ENCODE results near the gene ANKLE1. TPM values are rescaled to one million over a fixed set of nuclear protein-coding genes. Genes with fewer than 3 reads are reported as not detected.
A peak's percentile ranks its signal among the peaks of the same experiment; 100 is the strongest.

The ANKLE1 gene, protein sequence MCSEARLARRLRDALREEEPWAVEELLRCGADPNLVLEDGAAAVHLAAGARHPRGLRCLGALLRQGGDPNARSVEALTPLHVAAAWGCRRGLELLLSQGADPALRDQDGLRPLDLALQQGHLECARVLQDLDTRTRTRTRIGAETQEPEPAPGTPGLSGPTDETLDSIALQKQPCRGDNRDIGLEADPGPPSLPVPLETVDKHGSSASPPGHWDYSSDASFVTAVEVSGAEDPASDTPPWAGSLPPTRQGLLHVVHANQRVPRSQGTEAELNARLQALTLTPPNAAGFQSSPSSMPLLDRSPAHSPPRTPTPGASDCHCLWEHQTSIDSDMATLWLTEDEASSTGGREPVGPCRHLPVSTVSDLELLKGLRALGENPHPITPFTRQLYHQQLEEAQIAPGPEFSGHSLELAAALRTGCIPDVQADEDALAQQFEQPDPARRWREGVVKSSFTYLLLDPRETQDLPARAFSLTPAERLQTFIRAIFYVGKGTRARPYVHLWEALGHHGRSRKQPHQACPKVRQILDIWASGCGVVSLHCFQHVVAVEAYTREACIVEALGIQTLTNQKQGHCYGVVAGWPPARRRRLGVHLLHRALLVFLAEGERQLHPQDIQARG
- under 1 TPM; 0.11 to 0.53 (median 0.21) TPM for total RNA-seq
- polyA plus RNA-seq = 0.18 TPM
- long read RNA-seq, donor 1 = 0 reads
- long read RNA-seq, donor 2 = 0 reads
- long read RNA-seq, donor 3 = 0 reads
- long read RNA-seq, donor 4, partial matches to known transcripts = 1 of 1 reads
- long read RNA-seq, donor 4, other reads (novel, unspliced or antisense) = 0 of 1 reads

DNA sequence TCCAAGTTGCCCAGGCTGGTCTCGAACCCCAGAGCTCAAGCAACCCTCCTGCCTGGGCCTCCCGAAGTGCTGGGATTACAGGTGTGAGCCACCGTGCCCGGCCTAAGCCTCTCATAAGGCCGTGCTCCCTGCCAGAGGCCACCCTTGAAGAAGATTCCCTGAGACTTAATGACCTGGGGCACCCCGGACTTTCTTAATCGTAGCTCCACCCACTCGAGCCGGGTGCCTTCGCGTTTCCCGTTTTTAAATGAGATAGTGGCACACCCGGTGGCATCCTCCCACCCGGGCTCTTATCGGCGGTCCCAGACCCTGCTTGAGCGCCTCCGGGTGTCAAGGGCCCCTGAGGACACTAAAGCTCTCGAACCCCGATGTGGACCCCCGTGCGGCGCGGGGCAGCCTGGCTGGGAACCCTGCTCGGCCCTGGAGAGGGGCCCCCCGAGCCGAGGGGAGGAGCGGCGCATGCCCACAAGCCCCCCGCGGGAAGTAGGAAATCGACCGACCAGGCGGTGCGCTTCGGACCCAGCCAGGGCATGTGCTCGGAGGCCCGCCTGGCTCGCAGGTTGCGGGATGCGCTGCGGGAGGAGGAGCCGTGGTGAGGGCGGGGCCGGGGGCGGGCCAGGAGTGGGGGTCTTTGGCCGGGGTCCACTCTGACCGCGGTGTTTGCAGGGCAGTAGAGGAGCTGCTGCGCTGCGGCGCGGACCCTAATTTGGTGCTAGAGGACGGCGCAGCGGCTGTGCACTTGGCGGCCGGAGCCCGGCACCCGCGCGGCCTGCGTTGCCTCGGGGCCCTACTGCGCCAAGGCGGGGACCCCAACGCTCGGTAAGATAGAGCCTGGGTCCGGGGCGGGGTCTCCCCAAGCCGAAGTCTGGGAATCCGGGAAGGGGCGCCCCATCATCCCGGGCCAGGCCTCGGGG, at the start of gene ANKLE1:
Gene ANKLE1 (plus strand): TSS at position 511 of the 914 bp plus-strand sequence. CDS start 20 bp downstream, at position 531.
- Histone ChIP-seq H3K27ac (ENCODE audit: low read length) (no peak within 1 kb of the TSS), H3K4me3 (ENCODE audit: low read length) (peak within 1 kb of the TSS; percentile 34), H3K27me3 (ENCODE audit: control insufficient read depth, insufficient read depth) (no peaks in the 10 kb centered on the region), H3K4me1 (ENCODE audit: control insufficient read depth, insufficient read depth, low read length) (no peaks in the 10 kb centered on the region), H3K9me3 (ENCODE audit: control insufficient read depth, low read length) (no peaks in the 10 kb centered on the region)
- intact Hi-C loops (cut with DNase I) = loop anchor here (2.0 to 10.0 kb wide), 4 partner anchors 67 to 215 kb away; partner anchors contain the start of gene USE1 (in 1 of the 4)
- 6% methylated on average over 75 of the region's 75 CpGs for WGBS
- ATAC-seq (peak; percentile 28 to 49), DNase-seq (peak in 2 of 3 donors; percentile 62 to 81)

DNA sequence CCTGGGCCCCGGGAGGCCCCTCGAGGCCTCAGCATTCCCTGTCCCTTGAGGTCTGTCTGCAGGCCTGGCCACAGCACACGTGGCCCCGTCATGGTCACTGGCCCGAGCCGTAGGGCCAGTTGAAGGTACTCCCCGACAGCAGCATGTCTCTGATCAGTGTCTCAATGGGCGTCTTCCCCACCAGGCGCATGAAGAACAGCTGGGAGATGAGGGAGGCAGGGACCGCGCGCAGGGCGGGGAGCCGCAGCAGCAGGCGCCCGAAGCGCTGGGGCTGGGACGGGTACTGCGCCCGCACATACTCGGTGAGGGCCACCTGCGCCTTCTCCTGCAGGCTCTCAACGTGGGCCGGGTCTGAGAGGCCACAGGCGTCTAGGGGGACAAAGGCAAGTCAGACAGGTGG, 49.4 kb upstream of the ANKLE1 start:
- no peaks in the 10 kb centered on the region for H3K9me3 ChIP-seq (ENCODE audit: control insufficient read depth, low read length)
- DNase-seq (peak in 1 of 3 donors; percentile 57), ATAC-seq (no peak)
- H3K27ac ChIP-seq (ENCODE audit: low read length) = no peak overlapping the region
- intact Hi-C loops (cut with DNase I) = no loop called here
- H3K27me3 ChIP-seq (ENCODE audit: control insufficient read depth, insufficient read depth) = no peaks in the 10 kb centered on the region
- 86% methylated on average over 25 of the region's 25 CpGs for WGBS
- H3K4me1 ChIP-seq (ENCODE audit: control insufficient read depth, insufficient read depth, low read length) = peaks cover 1% of the 10 kb centered on the region
- no peak overlapping the region for H3K4me3 ChIP-seq (ENCODE audit: low read length)

DNA sequence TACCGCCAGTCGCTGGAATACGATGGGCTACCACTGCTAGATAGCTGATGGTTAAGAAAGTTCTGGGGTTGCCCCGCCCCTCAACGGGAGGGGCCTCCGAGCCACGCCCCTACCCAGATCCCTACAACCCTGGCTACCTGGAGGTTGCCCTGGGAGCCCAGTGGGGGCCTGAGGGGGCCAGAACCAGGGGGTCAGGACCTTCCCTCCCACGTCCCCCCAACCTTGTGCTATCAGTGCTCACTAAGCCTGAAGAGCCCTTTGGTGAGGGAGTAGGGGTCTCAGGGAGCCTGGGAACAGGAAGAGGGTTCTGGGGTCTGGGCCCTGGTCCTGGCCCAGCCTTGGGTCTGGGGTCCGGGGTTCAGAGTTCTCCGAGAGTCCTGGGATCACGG, 46.8 kb upstream of the ANKLE1 start:
- Histone ChIP-seq H3K9me3 (ENCODE audit: control insufficient read depth, low read length) (no peaks in the 10 kb centered on the region), H3K4me3 (ENCODE audit: low read length) (peak overlapping the region; percentile 57), H3K27me3 (ENCODE audit: control insufficient read depth, insufficient read depth) (no peaks in the 10 kb centered on the region), H3K4me1 (ENCODE audit: control insufficient read depth, insufficient read depth, low read length) (peaks cover 1% of the 10 kb centered on the region), H3K27ac (ENCODE audit: low read length) (no peak overlapping the region)
- WGBS = 29% methylated on average over 11 of the region's 11 CpGs
- peak; percentile 63 to 86 (median 84) for DNase-seq
- intact Hi-C loops (cut with DNase I) = no loop called here
- peak; percentile 73 to 79 for ATAC-seq

DNA sequence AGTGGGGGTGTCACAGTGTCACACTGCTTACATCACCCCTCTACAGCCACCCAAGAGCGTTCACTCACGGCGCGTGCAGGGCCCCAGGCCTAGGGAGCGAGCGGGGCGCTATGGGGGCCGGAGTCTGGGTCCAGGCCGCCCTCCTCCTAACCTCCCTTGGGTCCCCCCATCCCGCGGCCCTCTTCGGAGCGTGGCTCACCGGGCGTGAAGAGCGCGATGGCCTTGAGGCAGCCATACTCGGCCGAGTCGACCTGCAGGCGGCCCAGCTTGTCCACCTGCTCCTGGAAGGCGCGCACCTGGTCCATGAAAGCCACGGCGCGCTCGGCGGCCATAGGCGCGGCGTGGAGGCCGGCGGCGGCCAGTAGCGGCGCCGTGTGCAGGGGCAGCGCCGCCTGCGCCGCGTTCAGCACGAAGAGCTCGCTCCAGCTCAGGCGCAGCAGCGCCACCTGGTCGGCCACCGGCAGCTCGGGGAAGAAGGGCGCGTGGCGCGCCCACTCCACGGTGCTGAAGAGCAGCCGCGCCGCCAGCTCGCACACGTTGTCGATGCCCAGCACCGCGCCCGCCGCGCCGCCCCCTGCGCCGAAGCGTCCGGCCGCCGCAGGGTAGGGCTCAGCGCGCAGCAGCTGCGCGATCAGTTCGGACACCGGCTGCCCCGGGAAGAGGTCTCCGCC, 46.3 kb upstream of the ANKLE1 start:
- peaks cover 1% of the 10 kb centered on the region for H3K4me1 ChIP-seq (ENCODE audit: control insufficient read depth, insufficient read depth, low read length)
- DNase-seq = peak; percentile 80 to 92 (median 90)
- peak overlapping the region; percentile 57 for H3K4me3 ChIP-seq (ENCODE audit: low read length)
- ATAC-seq = peak; percentile 87 to 88
- peak overlapping the region; percentile 27 for H3K27ac ChIP-seq (ENCODE audit: low read length)
- intact Hi-C loops (cut with DNase I) = no loop called here
- 3% methylated on average over 80 of the region's 80 CpGs for WGBS
- H3K27me3 ChIP-seq (ENCODE audit: control insufficient read depth, insufficient read depth) = no peaks in the 10 kb centered on the region
- no peaks in the 10 kb centered on the region for H3K9me3 ChIP-seq (ENCODE audit: control insufficient read depth, low read length)

DNA sequence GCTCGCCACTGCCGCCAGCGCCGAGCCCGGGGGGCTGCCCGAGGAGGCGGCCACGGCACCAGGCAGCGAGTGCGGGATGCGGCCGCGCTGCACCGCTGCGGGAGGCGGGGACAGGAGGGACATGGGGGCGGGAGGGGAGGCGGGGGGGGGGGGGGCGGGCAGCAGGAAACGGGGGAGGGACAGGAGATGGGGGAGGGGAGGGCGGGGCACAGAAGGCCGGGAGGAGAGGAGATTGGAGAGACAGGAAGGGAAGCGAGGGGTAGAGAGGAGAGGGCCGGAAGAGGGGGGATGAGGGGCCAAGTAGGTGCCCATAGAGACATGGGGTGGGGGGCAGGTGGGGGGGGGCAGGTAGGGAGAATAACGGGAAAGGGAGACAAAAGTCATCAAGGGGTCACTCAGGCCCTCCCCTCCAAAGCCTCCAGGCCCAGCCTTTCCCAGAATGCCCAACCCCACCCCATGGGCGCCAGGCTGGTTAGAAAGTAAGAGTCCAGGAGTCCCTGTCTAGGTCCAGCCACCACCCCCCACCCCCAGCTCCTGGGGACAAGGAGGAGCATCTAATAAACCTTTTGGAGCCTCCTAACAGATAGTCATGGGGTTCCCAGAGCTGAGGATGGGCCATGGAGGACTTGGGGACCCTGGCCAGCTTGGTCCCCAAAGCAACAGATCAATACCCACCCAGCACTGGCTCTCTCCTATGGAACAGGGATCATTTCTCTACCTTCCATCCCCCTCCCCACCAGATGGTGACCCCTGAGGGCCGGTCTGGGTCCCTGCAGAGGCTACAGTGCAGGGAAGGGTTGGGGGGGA, 45.5 kb upstream of the ANKLE1 start:
- ATAC-seq = peak; percentile 17 to 32

DNA sequence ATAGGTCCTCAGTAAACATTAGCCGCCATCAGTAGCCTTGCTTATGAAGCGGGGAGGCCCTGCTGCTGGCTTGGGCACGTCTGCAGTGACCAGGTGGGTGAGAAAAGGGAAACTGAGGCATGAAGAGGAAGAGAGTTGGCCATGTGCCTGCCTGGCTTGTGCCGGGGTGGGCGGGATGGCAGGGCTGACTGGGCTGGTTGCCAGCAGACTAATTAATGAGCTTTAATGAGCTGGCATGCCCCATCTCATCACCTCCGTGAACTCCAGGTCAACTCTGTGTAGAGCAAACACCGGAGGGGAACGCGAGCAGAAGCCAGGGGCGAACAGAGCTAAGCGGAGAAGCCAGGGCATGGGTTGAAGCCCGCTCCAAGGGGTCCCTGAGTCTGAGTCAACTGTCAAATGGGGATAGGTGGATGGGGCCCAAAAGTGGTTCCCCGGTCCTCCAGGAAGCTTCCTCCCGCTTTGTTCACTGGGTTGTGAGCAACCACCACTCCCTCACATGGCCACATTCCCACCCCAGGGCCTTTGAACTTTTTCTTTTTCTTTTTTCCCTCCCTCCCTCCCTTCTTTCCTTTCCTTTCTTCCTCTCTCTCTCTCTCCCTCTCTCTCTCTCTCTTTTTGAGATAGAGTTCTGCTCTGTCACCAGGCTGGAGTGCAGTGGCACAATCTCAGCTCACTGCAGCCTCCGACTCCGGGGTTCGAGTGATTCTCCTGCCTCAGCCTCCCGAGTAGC, 44.7 kb upstream of the ANKLE1 start:
- ATAC-seq (no peak), DNase-seq (peak in 1 of 3 donors; percentile 62)
- H3K4me1 ChIP-seq (ENCODE audit: control insufficient read depth, insufficient read depth, low read length) = peaks cover 1% of the 10 kb centered on the region
- H3K27ac ChIP-seq (ENCODE audit: low read length) = no peak overlapping the region
- 87% methylated on average over 18 of the region's 18 CpGs for WGBS
- H3K9me3 ChIP-seq (ENCODE audit: control insufficient read depth, low read length) = no peaks in the 10 kb centered on the region
- intact Hi-C loops (cut with DNase I) = no loop called here
- no peak overlapping the region for H3K4me3 ChIP-seq (ENCODE audit: low read length)
- no peaks in the 10 kb centered on the region for H3K27me3 ChIP-seq (ENCODE audit: control insufficient read depth, insufficient read depth)

More for the DNA sequence above, 45.5 kb upstream of the ANKLE1 start:
- 7% methylated on average over 24 of the region's 27 CpGs for WGBS
- H3K4me3 ChIP-seq (ENCODE audit: low read length) = peak overlapping the region; percentile 57
- H3K27ac ChIP-seq (ENCODE audit: low read length) = no peak overlapping the region
- no peaks in the 10 kb centered on the region for H3K9me3 ChIP-seq (ENCODE audit: control insufficient read depth, low read length)
- peaks cover 1% of the 10 kb centered on the region for H3K4me1 ChIP-seq (ENCODE audit: control insufficient read depth, insufficient read depth, low read length)
- DNase-seq = peak in 2 of 3 donors; percentile 69 to 79
- intact Hi-C loops (cut with DNase I) = no loop called here
- no peaks in the 10 kb centered on the region for H3K27me3 ChIP-seq (ENCODE audit: control insufficient read depth, insufficient read depth)

DNA sequence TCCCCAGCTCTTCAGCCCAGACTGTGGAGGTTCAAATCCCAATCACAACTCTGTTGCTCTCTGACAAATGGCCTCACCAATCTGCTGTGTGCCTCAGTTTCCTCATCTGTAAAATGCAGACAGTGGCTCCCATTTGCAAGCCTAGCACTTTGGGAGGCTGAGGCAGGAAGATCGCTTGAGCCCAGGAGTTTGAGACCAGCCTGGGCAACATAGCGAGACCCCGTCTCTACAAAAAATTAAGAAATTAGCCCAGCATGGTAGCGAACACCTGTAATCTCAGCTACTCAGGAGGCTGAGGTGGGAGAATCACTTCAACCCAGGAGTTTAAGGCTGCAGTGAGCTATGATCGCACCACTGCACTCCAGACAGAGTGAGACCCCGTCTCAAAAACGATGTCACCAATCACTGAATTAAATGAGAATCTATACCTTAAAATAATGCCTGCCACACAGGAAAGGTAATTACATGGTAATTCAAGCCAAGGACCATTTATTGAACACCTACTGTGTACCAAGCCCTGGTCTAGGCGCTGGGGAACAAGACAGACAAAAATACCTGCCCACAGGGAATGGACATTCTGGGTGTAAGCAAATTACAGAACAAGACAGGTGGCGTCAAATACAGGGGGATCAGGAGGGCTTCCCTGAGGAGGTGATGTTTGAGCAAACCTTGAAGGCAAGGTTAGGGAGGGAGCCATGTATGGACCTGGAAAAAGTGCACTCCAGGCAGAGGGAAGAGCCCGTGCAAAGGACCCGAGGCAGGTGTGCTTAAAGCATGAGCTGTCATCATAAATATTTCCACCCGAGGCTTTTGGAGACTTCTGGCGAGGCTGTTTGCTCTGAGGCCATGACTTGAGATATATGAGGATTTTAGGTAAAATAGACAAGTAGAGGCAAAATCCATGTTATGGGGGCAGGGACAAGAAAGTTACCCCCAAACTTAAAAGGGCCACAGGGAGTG, 43.7 kb upstream of the ANKLE1 start:
- 90% methylated on average over 13 of the region's 13 CpGs for WGBS
- H3K4me1 ChIP-seq (ENCODE audit: control insufficient read depth, insufficient read depth, low read length) = peaks cover 1% of the 10 kb centered on the region
- H3K9me3 ChIP-seq (ENCODE audit: control insufficient read depth, low read length) = no peaks in the 10 kb centered on the region
- H3K27me3 ChIP-seq (ENCODE audit: control insufficient read depth, insufficient read depth) = no peaks in the 10 kb centered on the region
- ATAC-seq = no peak
- no peak for DNase-seq
- intact Hi-C loops (cut with DNase I) = no loop called here
- no peak overlapping the region for H3K27ac ChIP-seq (ENCODE audit: low read length)
- H3K4me3 ChIP-seq (ENCODE audit: low read length) = no peak overlapping the region

DNA sequence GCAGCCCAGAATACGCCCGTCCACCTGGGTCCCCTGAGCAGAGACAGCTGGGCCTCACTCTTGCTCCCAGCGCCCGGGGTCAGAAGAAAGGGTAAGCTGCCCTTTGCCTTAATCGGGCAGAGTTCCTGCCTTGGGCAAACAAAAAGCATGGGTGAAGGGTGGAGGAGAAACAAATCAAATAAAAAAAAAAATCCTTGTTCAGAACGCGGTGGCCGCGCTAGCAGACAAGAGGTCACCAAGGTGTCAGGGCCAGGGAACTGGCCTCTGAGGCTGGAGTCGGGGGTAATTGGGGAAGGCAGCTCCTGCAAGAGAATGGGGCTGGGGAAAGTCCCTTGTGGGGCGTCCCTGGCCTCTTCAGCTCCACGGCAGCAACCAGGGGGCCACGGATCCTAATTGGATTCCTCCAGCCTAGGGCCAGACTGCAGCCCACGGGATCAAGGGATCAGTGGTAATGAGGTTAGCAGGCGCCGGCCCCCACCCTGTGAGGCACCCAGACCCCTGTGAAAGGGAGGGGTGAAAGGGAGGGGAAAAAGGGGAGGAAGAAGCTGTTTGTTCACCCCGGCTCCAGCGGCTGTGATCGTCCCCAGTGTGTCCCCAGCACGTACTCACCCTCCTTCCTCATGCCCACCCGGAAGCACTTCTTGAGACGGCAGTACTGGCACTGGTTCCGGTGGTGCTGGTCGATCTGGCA, 41.5 kb upstream of the ANKLE1 start:
- Histone ChIP-seq H3K4me3 (ENCODE audit: low read length) (no peak overlapping the region), H3K9me3 (ENCODE audit: control insufficient read depth, low read length) (no peaks in the 10 kb centered on the region), H3K27ac (ENCODE audit: low read length) (no peak overlapping the region), H3K27me3 (ENCODE audit: control insufficient read depth, insufficient read depth) (no peaks in the 10 kb centered on the region), H3K4me1 (ENCODE audit: control insufficient read depth, insufficient read depth, low read length) (peaks cover 1% of the 10 kb centered on the region)
- ATAC-seq (no peak), DNase-seq (no peak)
- intact Hi-C loops (cut with DNase I) = no loop called here
- 73% methylated on average over 24 of the region's 24 CpGs for WGBS
